Mucosa of descending colon (tissue), 3 donors: ENCODE measurements around the gene DHRS9. TPM values are rescaled to one million over a fixed set of nuclear protein-coding genes. Genes with fewer than 3 reads are reported as not detected.
A peak's percentile ranks its signal among the peaks of the same experiment; 100 is the strongest.

Source experiments
- ATAC-seq: fragments of 200-7000 bp; cut with Tn5 transposase; one replicate; pipeline ENCODE4 v1.9.1; 2020; ENCODE audit warnings: mild to moderate bottlenecking, moderate library complexity
- DNase-seq, 3 donors: peaks; one replicate each; pipeline ENCODE4 v3.0.0-alpha.2; 2020
- H3K36me3 ChIP-seq: fragments of 200-600 bp; one replicate; pipeline ENCODE4 v1.8.0; 2021; ENCODE audit warnings: low read depth, mild to moderate bottlenecking
- H3K4me1 ChIP-seq: fragments of 200-600 bp; one replicate; pipeline ENCODE4 v1.8.0; 2021; ENCODE audit warnings: low read depth, mild to moderate bottlenecking
- H3K4me3 ChIP-seq: fragments of 200-600 bp; one replicate; pipeline ENCODE4 v1.8.0; 2021; ENCODE audit warnings: mild to moderate bottlenecking
- H3K9me3 ChIP-seq: fragments of 200-600 bp; one replicate; pipeline ENCODE4 v1.8.0; 2021; ENCODE audit warnings: mild to moderate bottlenecking
- CTCF ChIP-seq: fragments of 200-600 bp; IDR thresholded peaks from one replicate; pipeline ENCODE4 v1.8.0; 2022; ENCODE audit warnings: antibody characterized with exemption, mild to moderate bottlenecking
- intact Hi-C, 2 donors: fragments of 100-400 bp; cut with DNase I in 1 of 2; cut with micrococcal nuclease in 1 of 2; formaldehyde crosslinking; loops; one replicate each; pipeline versions ENCODE4 v1.11.0 to v1.11.1; 2022; cut with DNase I, micrococcal nuclease
- total RNA-seq, 3 donors: library from RNA; stranded (reverse); fragmentation: NEBNext Ultra II Directional in 2 of 3; extraction: Animal tissue kit (Norgen Biotek cat#: 25700) in 2 of 3; gene quantifications; one replicate each; pipeline versions ENCODE4 v1.2.1 to v1.2.4, GENCODE V29; 2021 to 2023
- donor health status: DM: no; HTN: no; CAD: no; lungs with moderate emphysema.
- donor health status: DM: no; HTN: no; CAD: no.
- donor health status: DM: no; HTN: yes; CAD: no.

Gene DHRS9
- total RNA-seq, 3 donors from 2014 or later, result 92.0 to 219 (median 160) TPM

- ATAC-seq (peak; percentile 76), DNase-seq (no peak)
- Histone ChIP-seq H3K4me3 (no peak overlapping the region), H3K9me3 (peaks cover 10% of the 10 kb centered on the region), H3K4me1 (peaks cover 7% of the 10 kb centered on the region), H3K36me3 (no peaks in the 10 kb centered on the region)
- TF ChIP-seq CTCF, result no peak
- intact Hi-C loops, result no loop called here
These were observed 31.0 kb upstream of the DHRS9 start for GRCh38 chr2:169038338-169038757.

- ATAC-seq (no peak), DNase-seq (no peak)
- Histone ChIP-seq H3K36me3 (no peaks in the 10 kb centered on the region), H3K4me1 (peaks cover 2% of the 10 kb centered on the region), H3K9me3 (peaks cover 16% of the 10 kb centered on the region), H3K4me3 (no peak overlapping the region)
- TF ChIP-seq CTCF, result no peak
- intact Hi-C loops, result no loop called here
These were observed 29.7 kb upstream of the DHRS9 start for GRCh38 chr2:169039702-169040101.

- no peak for ATAC-seq
- no peaks in the 10 kb centered on the region for H3K36me3 ChIP-seq
- no peak for TF ChIP-seq CTCF
- DNase-seq, result no peak
- H3K9me3 ChIP-seq, result peaks cover 16% of the 10 kb centered on the region
- H3K4me3 ChIP-seq, result no peak overlapping the region
- H3K4me1 ChIP-seq, result no peaks in the 10 kb centered on the region
- intact Hi-C loops, result no loop called here
These were observed 27.8 kb upstream of the DHRS9 start for GRCh38 chr2:169041594-169041993.

- Histone ChIP-seq H3K4me3 (no peak overlapping the region), H3K9me3 (peaks cover 16% of the 10 kb centered on the region), H3K36me3 (no peaks in the 10 kb centered on the region), H3K4me1 (no peaks in the 10 kb centered on the region)
- DNase-seq (no peak), ATAC-seq (no peak)
- TF ChIP-seq CTCF, result no peak
- intact Hi-C loops, result no loop called here
These were observed 26.5 kb upstream of the DHRS9 start for GRCh38 chr2:169042856-169043255.

- DNase-seq (peak; percentile 79 to 87 (median 79)), ATAC-seq (peak; percentile 98)
- no peaks in the 10 kb centered on the region for H3K36me3 ChIP-seq
- no peak overlapping the region for H3K4me3 ChIP-seq
- no peaks in the 10 kb centered on the region for H3K4me1 ChIP-seq
- TF ChIP-seq CTCF, result no peak
- peaks cover 16% of the 10 kb centered on the region for H3K9me3 ChIP-seq
- intact Hi-C loops, result no loop called here
These were observed 22.8 kb upstream of the DHRS9 start for GRCh38 chr2:169046440-169047151.
